ENCODE measurements around the gene PDE3A.

DNA sequence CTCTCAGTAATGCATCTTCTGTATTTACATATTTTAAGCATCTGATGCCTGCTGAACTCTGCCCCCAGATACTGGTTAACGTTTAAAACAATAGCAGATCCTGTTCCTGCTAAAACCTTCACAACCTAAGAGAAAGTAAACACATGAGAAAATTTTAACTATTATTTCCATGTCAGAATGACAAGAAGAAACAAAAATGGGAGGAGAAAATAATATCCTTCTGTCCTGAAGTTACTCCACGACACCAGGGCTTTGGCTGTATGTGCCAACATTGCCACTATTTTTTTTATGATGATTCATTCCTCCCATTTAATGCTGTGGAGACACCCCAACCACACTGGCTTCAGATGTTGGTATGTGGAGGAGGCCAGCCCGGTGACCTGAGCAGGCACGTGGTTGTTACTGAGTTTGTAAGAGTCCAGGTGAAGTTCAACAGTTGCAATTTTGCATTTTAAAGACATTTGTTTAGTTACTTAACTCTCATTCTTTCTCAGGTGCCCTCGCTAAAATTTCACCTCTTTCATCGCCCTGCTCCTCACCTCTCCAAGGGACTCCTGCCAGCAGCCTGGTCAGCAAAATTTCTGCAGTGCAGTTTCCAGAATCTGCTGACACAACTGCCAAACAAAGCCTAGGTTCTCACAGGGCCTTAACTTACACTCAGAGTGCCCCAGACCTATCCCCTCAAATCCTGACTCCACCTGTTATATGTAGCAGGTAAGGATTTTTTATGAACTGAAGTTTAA, 261.2 kb downstream of the PDE3A start:
- no peak for TF ChIP-seq POLR2A (IDR thresholded peaks at IDR 0.05)
- TF ChIP-seq, protein P1, sequence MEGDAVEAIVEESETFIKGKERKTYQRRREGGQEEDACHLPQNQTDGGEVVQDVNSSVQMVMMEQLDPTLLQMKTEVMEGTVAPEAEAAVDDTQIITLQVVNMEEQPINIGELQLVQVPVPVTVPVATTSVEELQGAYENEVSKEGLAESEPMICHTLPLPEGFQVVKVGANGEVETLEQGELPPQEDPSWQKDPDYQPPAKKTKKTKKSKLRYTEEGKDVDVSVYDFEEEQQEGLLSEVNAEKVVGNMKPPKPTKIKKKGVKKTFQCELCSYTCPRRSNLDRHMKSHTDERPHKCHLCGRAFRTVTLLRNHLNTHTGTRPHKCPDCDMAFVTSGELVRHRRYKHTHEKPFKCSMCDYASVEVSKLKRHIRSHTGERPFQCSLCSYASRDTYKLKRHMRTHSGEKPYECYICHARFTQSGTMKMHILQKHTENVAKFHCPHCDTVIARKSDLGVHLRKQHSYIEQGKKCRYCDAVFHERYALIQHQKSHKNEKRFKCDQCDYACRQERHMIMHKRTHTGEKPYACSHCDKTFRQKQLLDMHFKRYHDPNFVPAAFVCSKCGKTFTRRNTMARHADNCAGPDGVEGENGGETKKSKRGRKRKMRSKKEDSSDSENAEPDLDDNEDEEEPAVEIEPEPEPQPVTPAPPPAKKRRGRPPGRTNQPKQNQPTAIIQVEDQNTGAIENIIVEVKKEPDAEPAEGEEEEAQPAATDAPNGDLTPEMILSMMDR (IDR thresholded peaks at IDR 0.05), result no peak
- TF ChIP-seq POLR2AphosphoS5 (IDR thresholded peaks at IDR 0.05), result no peak

All from prostate gland (tissue), 2 donors.